ENCODE data around the gene TMEM151A.

TMEM151A gene

GRCh38 chr11:66340596-66341501, 49.2 kb downstream of the TMEM151A start:
- TF ChIP-seq CTCF (IDR thresholded peaks at IDR 0.05; ENCODE audit: insufficient read depth, low read depth, low read length, missing control alignments): no peak
- no peak overlapping the region for H3K4me3 ChIP-seq (ENCODE audit: low read length)
- DNase-seq (ENCODE audit: low read depth): no peak

- no peak overlapping the region for H3K4me3 ChIP-seq (ENCODE audit: low read length)
- DNase-seq (ENCODE audit: low read depth): no peak
- TF ChIP-seq CTCF (IDR thresholded peaks at IDR 0.05; ENCODE audit: insufficient read depth, low read depth, low read length, missing control alignments): no peak
Measured at GRCh38 chr11:66341502-66342126, 49.9 kb downstream of the TMEM151A start.

- H3K4me3 ChIP-seq (ENCODE audit: low read length): no peak overlapping the region
- DNase-seq (ENCODE audit: low read depth): no peak
- TF ChIP-seq CTCF (IDR thresholded peaks at IDR 0.05; ENCODE audit: insufficient read depth, low read depth, low read length, missing control alignments): no peak
Measured at GRCh38 chr11:66343176-66343575, 51.5 kb downstream of the TMEM151A start.

GRCh38 chr11:66344550-66345315, 53.0 kb downstream of the TMEM151A start, which contains the start of gene BRMS1:
TSS of gene BRMS1 (minus strand) at chr11:66345104. CDS start at chr11:66342234, 2,870 bp downstream.
- TF ChIP-seq CTCF (IDR thresholded peaks at IDR 0.05; ENCODE audit: insufficient read depth, low read depth, low read length, missing control alignments): peak; percentile 19
- peak; percentile 98 for DNase-seq (ENCODE audit: low read depth)
- peak within 1 kb of the TSS; percentile 91 for H3K4me3 ChIP-seq (ENCODE audit: low read length)

- no peak for TF ChIP-seq CTCF (IDR thresholded peaks at IDR 0.05; ENCODE audit: insufficient read depth, low read depth, low read length, missing control alignments)
- no peak for DNase-seq (ENCODE audit: low read depth)
- peak overlapping the region; percentile 91 for H3K4me3 ChIP-seq (ENCODE audit: low read length)
Measured at GRCh38 chr11:66345316-66345649, 53.6 kb downstream of the TMEM151A start.
